ENCODE data around the gene TTLL12.

The TTLL12 gene

DNA sequence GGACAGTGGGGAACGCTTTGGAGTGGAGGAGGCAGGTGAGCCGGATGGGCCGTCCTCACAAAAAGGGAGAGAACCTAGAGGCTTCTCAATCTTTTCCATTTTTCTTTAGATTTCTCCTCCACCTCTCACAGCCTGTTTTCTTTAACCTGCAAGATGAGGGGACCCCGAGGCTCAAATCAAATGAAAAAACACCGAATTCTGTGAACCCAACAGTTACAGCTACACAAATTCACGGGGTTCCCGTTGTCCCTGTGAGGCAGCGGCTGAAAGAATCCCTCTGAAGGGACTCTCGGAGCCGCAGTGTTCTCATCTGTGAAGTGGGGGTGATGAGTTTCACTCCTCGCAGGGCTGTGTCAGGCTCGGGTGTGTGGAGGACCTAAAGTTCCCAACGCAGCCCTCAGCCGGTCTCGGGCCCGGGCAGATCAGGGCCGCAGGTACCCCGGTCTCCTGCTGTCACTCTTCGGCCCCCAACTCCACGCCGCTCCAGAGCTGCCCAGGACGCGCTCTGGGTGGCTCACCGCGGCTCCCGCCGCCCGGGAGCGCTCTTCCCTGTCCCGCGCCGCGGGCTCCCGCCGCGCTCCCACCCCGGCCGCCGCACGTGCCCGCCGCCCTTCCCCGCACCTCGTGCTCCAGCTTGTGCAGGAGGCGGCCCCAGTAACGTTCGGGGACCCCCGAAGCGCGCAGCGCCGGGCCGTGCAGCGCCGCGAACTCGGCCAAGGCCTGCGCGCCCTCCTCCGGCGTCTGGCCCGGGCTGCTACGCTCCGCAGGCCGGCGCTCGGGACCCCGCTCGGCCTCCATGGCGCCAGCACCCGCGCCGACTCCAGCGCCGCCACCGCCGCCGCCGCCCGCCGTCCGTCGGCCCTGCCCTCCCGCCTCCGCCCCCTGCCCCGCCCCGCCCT is at the start of gene TTLL12:
Gene TTLL12 (minus strand): TSS at position 863 of the 899 bp plus-strand sequence. CDS start 65 bp downstream, at position 798.
- DNase-seq (ENCODE audit: low read depth): no peak

DNA sequence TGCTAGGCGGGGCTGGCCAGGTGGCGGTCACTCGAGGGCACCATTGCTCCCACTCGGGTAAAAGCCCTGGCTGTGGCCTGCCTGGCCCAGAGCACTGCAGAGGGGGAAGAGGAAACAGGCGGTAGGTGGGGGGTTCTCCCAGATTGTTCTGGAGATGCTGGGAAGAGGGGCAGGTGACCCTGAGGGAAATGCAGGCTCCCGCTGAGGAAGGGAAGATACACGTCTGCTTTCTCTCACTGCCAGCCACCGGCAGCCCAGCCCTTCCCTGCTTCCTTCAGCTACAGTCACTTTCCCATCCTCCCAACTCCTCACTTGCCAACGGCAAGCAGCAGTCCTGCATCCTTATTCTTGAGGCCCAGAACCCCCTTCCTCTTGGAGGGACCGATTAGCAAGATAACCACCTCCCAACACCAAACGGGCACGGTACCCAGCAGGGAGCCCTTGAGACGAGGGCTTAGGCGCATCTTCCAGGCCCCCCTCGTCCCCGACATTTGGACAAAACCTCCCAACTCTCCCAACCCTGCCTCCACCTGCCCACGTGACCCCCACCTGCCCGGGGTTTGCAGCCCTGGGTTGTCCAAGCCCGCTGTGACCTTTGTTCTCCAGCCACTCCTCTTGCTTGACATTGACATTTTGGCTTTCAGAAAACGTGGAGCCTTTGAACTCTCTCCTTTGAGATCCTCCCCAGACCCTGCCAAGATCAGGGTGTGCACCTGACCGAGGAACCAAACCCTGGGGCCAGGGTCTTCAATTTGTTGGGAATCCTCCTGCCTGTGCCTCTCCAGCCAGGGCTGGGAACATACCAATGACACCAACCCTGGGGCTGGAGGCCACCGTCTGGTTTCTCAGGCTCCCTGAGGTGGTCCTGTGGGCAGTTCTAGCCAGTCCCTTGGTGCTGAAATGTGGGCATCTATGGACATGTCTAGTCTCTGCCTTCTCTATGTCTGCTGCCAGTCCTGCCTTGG is 48.8 kb upstream of the TTLL12 start:
- DNase-seq (ENCODE audit: low read depth): no peak

DNA sequence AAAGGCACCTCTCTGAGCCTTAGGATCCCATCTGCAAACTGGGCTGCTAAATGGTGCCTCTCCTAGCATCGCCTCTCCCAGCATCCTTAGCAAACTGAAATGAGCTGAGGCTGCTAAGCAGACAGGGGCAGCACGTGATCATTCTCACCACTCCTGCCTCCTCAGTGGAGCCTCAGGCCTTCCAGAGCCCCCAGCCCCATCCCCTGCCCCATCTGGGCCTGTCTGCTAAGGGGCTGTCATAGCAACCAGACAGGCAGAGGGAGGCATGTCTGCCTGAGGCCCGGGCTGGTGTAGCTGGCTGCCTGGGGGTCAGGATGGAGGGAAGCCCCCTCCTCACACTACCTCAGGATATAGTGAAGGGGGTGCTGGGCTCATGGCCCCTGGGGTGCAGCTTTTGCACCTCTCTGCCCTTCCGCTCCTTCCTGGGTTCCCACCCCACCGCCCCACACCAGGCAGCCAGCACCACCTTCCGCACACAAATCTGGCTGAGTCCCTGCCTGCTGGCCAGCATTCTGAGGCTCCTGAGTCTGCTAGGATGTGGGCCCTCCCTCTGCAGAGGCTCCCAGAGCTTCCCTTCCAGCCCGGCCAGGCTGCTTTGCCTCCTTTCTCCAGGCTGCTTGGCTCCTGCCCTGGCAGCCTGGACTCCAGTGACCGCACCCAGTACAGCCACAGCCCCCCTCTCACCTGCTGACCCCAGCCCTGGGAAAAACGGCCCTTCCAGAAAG is 47.5 kb upstream of the TTLL12 start:
- no peak for DNase-seq (ENCODE audit: low read depth)

DNA sequence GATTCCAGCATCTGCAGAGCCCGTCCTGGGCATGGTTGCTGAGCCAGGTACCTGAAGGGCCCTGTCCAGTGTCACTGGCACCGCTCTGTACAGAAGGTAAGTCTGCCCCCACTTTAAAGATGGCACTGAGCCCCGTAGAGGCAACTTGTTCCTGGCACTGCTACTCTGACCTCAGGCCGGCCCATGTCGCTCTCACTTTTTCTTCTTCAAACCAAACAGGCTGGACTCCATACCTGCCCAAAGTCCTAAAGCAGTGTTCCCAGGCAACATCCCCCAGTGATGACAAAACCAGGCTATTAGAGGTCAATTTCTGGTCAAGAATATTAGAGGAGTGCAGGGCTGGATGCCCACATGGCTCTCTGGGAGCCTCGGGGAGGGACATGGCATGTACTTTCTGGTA is 46.6 kb upstream of the TTLL12 start:
- DNase-seq (ENCODE audit: low read depth): no peak

DNA sequence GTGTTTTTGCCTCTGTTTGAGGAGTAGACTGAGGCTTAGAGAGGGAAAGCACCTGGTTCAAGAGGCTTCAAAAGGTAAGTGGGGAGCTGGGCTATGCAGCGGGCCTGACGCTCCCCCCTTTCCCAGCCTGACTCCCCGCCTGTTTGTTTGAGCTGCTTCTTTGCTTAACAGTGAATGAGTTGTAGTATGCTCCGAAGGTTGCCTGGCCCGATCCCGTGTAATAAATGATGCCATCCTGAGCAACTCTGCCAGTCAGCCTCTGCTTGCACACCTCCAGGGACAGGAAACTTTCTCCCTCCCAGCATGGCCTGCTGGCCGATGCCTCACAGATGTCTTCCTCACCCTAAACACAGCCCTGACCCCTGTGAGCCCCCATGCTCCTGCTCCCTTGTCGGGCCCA is 45.5 kb upstream of the TTLL12 start:
- DNase-seq (ENCODE audit: low read depth): no peak

DNA sequence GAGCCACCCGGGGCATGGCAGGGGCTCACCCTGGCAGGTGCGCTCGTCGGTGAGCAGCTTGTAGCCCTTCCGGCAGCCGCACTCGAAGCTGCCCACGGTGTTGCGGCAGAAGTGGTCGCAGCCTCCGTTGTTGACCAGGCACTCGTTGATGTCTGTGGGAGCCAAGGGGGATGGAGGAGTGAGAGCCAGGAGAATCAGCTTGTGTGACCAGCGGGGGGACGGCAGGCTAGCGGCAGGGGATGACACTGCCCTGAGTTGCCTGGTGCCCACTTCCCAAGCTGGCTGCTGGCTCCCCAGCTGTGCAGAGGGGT is 44.7 kb upstream of the TTLL12 start:
- no peak for DNase-seq (ENCODE audit: low read depth)

DNA sequence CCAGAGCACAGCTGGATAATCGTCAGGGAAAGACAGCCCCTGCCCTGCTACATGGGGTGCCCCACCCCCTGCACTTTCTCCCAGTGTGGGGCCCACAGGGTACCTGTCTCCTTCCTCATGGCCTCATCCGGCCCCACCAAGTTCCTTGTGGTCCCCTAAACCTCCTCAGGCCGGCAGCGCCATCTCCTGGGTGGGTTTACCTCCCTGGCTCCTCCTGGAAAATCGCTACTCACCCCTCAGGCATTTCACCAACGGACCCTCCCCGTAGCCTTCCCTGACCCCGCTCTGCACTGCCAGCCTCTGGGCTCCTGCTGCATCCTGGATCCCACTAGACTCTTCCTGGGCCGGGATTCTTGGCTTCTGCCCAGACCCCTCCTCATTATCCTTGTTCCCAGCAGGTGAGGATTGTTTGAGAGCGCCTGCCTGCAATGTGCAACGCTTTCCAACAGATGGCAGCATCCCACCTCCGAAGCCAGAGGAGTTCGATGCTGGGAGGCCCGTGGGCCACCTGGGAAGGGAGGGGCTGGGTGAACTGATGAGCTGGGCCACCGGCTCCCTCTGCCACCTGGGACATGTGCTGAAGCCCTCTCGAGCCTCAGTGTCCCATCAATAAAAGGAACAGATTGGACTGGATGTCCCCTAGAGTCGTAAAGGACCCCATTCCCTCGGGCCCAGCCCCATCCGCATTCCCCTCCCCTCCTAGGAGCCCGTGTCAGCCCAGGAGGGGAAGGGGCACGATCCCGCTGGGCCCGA is 44.2 kb upstream of the TTLL12 start:
- DNase-seq (ENCODE audit: low read depth): peak; percentile 38

DNA sequence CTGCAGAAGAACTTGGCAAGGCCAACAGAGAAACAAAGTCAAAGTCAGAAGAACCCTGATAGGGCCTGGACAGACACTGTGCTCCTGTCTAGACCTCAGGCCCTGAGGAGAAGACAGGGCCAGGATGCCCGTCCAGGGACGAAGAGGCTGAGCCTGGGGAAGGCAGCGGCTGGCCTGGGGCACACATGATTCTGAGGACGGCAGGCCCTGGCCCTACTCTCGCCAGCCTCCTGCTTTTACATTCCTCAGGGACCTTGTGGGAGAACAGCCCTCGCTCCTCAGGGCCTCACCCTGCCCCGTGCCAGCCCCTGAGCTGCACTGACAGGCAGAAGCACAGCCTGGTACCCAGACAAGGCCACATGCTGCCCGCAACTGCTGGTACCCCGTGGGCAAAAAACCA is 43.6 kb upstream of the TTLL12 start:
- no peak for DNase-seq (ENCODE audit: low read depth)

DNA sequence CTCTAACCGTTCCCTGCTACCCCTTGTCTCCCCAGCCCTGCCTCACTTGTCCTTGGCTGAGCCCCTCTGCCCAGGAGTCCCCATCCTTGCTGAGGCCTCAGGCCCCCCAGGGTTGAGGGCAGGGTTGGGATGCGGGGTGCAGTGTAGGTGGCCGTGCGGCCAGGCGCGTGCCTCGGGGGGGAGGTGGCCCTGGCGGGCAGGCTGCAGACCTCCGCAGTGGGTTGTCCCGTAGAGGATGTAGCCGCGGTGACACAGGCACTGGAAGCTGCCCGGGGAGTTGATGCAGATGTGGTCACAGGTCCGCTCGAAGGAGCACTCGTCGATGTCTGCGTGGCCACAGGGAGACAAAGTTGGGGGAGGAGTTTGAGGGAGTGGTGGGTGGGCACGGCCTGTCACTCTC is 41.9 kb upstream of the TTLL12 start:
- no peak for DNase-seq (ENCODE audit: low read depth)

DNA sequence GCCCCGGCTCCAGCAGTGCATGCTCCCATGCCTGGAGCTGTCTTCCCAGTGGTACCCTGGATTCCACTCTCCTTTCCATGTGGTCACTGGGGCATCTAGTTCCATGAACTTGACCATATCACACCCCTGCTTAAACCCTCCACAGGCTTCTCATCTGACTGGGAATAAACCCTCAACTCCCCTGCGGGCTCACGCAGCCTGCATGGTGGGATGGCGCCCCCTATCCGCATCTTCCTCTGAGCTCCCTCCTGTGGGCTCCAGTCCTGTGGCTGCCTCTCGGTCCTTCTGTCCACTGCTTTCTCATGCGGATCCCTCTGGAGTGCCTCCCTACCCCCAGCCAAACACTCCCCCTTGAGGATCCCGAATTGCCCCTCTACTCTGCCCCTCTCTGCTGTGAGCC is 41.4 kb upstream of the TTLL12 start:
- no peak for DNase-seq (ENCODE audit: low read depth)

DNA sequence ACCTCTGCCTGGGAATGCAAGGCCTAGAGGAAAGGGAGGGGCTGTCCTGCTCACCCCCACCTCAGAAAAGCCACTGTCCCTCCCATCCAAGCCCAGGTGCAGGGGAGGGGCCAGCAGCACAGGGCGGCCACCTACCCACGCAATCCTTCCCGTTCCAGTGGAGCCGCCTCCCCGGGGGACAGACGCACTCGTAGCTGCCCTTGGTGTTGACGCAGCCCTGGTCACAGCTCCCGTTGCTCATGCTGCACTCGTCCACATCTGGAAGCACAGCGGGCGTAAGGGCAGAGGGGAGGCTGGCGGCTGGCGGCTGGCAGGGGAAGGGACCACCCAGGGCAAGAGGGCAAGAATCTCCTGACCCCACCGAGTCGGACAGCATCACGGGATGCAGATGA is 40.3 kb upstream of the TTLL12 start:
- DNase-seq (ENCODE audit: low read depth): no peak

DNA sequence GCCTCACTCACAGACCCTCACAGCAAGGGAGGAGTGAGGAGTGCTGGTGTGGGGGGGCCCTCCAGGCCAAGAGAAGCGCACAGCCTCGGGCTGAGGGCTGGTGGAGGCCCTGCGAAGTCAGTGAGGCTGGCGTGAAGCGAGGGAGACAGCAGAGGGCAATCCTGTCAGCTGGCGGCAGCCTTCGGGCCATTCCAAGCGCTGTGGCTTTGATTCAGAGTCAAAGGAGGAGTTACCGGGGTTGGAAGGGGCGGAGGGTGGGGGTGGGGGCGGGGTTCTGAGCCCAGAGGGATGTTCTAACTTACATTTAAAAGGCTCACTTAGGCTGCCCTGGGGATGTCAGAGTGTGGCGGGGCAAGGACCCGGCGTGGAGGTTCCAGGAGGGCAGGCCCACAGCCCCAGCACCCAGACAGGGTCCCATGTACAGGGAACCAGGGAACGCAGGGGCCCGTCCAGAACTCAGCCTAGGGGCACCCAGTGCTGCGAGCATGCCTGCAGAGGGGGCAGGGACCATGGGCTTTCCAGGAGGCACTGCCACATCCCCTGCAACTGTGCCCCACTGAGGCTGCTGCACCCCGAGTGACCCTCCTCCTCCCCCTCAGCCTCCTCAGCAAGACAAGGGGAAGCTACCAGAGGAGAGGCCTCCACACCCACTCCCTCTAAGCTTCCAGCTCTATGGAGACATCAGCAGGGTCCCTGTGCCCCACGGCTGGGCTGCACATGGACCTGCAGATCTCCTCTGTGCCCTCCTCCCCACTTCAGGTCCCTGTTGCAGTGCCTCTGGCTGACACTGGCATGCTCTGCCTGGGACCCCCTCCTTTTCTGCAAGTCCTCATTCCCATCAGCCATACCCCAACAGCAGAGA is 39.7 kb upstream of the TTLL12 start:
- no peak for DNase-seq (ENCODE audit: low read depth)

DNA sequence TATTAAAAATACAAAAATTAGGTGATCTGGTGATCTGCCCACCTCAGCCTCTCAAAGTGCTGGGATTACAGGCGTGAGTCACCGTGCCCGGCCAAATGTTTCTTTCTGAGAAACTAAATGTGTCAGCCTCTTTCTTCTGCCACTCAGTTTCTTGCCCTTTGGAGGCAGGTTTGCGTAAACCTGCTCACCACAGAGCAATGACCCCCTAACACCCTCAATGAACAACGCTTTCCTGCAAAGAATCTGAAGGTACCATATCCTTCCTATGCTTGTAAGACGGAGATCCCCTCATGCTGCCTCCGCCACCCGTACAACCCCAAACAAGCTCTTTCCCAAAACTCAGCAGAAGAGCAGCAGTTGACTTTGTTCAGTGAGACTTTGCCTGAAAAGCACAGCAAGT is 38.7 kb upstream of the TTLL12 start:
- DNase-seq (ENCODE audit: low read depth): no peak

DNA sequence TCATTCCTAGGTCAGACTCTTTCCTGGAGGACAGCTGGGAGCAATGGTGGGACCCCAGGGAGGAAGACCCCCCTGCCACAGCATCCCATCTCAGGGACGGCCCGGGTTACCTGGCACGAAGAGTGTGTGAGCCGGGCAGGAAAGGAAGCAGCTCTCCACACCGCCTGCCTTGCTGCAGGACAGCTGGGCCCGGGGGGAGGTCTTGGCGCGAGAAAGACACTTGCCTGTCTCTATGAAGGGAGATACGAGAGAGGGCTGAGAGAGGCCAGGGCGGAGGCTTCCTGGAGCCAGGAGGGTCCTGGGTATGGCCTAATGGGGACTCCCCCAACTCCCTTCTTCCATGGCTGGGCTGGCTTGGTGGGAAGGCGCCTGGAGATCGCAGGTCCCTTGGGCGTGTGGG is 36.1 kb upstream of the TTLL12 start:
- DNase-seq (ENCODE audit: low read depth): no peak

DNA sequence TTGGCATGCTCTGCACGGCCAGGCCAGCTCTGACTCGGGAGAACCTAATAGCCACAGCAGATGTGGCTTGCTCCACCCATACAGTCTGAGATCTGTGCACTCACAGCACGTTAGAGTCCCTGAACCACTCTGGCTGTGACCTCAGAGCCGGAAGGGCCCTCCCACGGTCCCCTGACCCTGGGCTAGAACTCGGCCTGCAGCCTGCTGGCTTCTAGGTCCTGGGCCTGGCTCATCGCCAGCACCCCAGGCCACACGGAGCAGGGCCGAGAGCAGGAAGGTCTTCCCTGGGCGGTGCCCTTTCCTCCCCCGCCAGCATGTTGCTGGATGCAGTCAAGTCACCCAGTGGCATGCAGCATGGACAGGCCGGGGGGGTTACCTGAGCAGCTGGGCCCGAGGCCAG is 35.3 kb upstream of the TTLL12 start:
- no peak for DNase-seq (ENCODE audit: low read depth)

DNA sequence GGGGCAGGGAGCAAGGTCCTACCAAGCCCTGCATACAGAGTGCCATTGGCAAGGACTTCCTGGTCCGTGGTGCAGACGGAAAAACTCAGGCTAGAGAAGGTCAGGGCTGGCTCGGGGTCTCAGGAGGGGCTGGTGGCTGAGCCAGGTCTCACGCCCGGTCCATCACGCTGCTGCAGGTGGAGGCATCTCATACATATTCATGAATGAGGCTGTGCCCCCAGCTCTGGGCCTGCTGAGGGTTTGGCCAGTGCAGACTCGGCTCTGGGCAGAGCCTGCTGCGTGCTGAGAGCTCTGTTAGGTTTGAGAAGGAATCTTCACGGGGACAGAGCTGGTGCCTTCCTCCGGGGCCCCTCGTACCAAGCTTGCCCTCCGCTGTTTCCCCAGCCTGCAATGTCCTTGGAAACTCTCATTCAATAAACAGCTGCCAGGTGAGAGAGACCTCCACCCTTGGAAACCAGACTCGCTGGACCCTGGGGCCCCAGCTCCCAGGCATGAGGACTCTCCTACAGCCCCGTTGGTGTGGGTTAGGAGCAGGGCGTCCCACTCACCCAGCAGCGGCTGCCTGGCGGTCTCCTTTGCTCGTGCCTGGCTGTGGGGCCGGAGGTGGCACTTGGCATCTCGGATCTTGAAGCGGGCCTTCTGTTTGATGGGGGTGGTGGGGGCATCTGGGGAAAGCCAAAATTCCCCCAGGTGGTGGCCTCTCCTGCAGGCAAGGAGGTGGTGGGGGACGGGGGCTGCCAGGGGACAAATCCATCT is 33.9 kb upstream of the TTLL12 start:
- DNase-seq (ENCODE audit: low read depth): no peak

DNA sequence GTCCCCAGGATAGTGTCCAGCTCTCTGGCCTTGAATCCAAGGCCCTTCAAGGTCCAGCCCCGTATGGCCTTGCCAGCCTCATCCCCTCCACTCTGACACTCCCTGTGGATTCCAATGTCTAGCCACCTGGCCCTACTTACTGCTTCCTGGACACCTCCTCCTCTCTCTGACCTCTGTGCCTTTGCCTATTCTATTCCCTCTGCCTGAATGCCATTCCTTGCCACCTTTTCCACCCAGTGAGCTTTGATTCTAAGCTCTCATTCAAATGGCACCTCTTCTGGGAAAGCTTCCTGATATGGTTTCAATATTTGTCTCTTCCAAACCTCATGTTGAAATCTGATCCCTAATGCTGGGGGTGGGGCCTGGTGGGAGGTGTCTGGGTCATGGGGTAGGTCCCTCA is 31.9 kb upstream of the TTLL12 start:
- no peak for DNase-seq (ENCODE audit: low read depth)

DNA sequence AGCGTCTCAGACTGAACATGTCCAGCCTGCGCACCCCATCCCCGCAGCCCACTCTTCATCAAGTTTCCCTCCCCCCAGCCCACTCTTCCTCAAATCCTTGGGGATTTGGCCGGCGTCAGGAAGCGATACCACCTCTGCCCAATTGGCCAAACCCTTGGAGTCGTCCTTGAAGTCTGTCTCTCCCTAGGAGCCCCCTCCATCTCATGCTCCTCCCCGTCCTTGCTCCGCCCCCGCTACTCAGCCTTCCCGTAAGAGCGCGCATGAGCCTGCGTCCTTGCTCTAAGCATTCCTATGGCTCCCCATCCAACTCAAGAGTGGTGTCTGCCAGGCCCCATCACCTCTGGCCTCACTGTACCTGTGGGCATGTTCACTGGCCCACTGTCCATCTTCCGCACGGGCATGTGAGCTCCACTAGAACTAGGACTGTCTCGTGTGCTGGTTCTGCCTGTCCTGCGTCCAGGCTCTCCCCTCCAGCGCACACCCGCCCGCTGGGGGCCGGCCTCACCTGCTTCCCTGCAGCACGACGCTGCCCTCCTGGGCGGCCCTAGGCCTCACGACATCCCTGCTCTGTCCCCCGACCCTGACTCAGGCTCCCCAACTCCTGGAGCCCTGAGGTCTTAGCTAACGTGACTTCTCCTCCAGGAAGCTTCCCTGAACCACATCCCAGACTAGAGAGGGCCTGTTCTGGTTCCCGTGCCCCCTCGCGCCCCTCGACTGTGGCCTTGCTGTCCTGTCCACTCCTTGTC is 30.5 kb upstream of the TTLL12 start:
- DNase-seq (ENCODE audit: low read depth): no peak

DNA sequence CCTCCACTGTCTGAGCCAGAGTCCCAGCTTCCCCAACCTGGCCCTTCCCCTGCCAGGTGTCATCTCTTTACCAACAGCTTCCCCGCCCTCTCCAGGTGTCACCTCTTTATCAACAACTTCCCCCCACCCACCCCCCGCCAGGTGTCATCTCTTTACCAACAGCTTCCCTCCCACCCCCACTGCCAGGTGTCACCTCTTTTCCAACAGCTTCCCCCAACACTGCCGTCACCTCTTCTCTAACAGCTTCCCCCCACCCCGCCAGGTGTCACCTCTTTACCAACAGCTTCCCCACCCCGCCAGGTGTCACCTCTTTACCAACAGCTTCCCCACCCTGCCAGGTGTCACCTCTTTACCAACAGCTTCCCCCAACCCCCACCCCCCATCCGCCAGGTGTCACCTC is 29.8 kb upstream of the TTLL12 start:
- DNase-seq (ENCODE audit: low read depth): no peak

All from stimulated activated CD8-positive, alpha-beta memory T cell treated with anti-CD3 and anti-CD28 coated beads, Interleukin-7, amount 100 ng/mL, for 24 hours (primary cell).